Smooth muscle cell (in vitro differentiated cells): Measurements from ENCODE around the gene C20orf144. TPM values are rescaled to one million over a fixed set of nuclear protein-coding genes. Genes with fewer than 3 reads are reported as not detected.

ENCODE experiments used
- DNase-seq: peaks from one replicate; lab custom pipeline; 2025; ENCODE audit not compliant: unreplicated experiment; lab: John Stamatoyannopoulos, UW
- H2AFZ ChIP-seq: fragments of 200-600 bp; sonication (generic); 2 replicates; pipeline ENCODE4 v1.6.0; 2016; ENCODE audit warnings: antibody characterized with exemption, low read depth, mild to moderate bottlenecking
- H3F3A ChIP-seq: fragments of 200-600 bp; sonication (generic); 2 replicates; pipeline ENCODE4 v1.6.0; 2017; ENCODE audit warnings: antibody characterized with exemption, low read depth
- H3K27ac ChIP-seq: fragments of 200-600 bp; sonication (generic); 2 replicates; pipeline ENCODE4 v1.5.1; 2016; ENCODE audit warnings: low read depth, mild to moderate bottlenecking
- H3K27me3 ChIP-seq: fragments of 200-600 bp; sonication (generic); 2 replicates; pipeline ENCODE4 v1.6.1; 2016; ENCODE audit warnings: low read depth, mild to moderate bottlenecking
- H3K36me3 ChIP-seq: fragments of 200-600 bp; sonication (generic); 2 replicates; pipeline ENCODE4 v1.5.1; 2016; ENCODE audit warnings: low read depth
- H3K4me1 ChIP-seq: fragments of 200-600 bp; sonication (generic); 2 replicates; pipeline ENCODE4 v1.5.1; 2016; ENCODE audit warnings: low read depth
- H3K4me2 ChIP-seq: fragments of 200-600 bp; sonication (generic); 2 replicates; pipeline ENCODE4 v1.6.0; 2016; ENCODE audit warnings: mild to moderate bottlenecking
- H3K4me3 ChIP-seq: fragments of 200-600 bp; sonication (generic); 2 replicates; pipeline ENCODE4 v1.5.1; 2016; ENCODE audit warnings: mild to moderate bottlenecking
- H3K79me2 ChIP-seq: fragments of 200-600 bp; sonication (generic); 2 replicates; pipeline ENCODE4 v1.6.0; 2016; ENCODE audit warnings: low read depth, mild to moderate bottlenecking
- H3K9ac ChIP-seq: fragments of 200-600 bp; sonication (generic); 2 replicates; pipeline ENCODE4 v1.6.0; 2016; ENCODE audit warnings: low read depth
- H3K9me3 ChIP-seq: fragments of 200-600 bp; sonication (generic); replicated peaks from 2 replicates; pipeline ENCODE4 v1.5.1; 2016; ENCODE audit warnings: low read depth
- H4K20me1 ChIP-seq: fragments of 200-600 bp; sonication (generic); 2 replicates; pipeline ENCODE4 v1.6.0; 2016; ENCODE audit warnings: low read depth
- CTCF ChIP-seq: fragments of 200-600 bp; sonication (generic); IDR thresholded peaks from 2 replicates; pipeline ENCODE4 v1.5.1; 2017; ENCODE audit warnings: borderline replicate concordance, mild to moderate bottlenecking, antibody characterized with exemption; ENCODE audit not compliant: insufficient read depth, poor library complexity, severe bottlenecking
- WGBS: methylation state at CpG from one replicate; pipeline ENCODE4 v1.1.7; 2016; ENCODE audit warnings: low lambda C conversion rate; 5-methylcytosine and 5-hydroxymethylcytosine counted together
- polyA plus RNA-seq: library from polyadenylated mRNA; unstranded; fragments of >200 nt; fragmentation: Nextera tagmentation; extraction: Ambion mirVana; gene quantifications from 2 replicates; pipeline ENCODE4 v1.2.1, GENCODE V29; 2016
- total RNA-seq: library from RNA; depleted of rRNA; stranded (reverse); fragments of >200 nt; gene quantifications from 2 replicates; pipeline ENCODE4 v1.2.3, GENCODE V29; 2014

The C20orf144 gene
- total and polyA plus RNA-seq, 2 experiments from 2014 or later = 0.73 to 1.1 TPM

- H3K4me3 ChIP-seq = peak within 1 kb of the TSS; percentile 98
- peaks cover 13% of the 10 kb centered on the region for H3F3A ChIP-seq
- H3K36me3 ChIP-seq = no peaks in the 10 kb centered on the region
- TF ChIP-seq CTCF = no peak
- 5% methylated on average over 28 of the region's 73 CpGs for WGBS
- H2AFZ ChIP-seq = peak within 1 kb of the TSS; percentile 98
- peak; percentile 64 for DNase-seq
- H4K20me1 ChIP-seq = peaks cover 21% of the 10 kb centered on the region
- H3K9me3 ChIP-seq = no peaks in the 10 kb centered on the region
- H3K27ac ChIP-seq = peak within 1 kb of the TSS; percentile 52
- H3K4me1 ChIP-seq = peaks cover 26% of the 10 kb centered on the region
- peaks cover 19% of the 10 kb centered on the region for H3K79me2 ChIP-seq
- H3K27me3 ChIP-seq = no peaks in the 10 kb centered on the region
- peak within 1 kb of the TSS; percentile 87 for H3K9ac ChIP-seq
- peak within 1 kb of the TSS; percentile 100 for H3K4me2 ChIP-seq
Measured at GRCh38 chr20:33674294-33675135, 12.4 kb downstream of the C20orf144 start, which contains the start of gene NECAB3. Gene NECAB3 (minus strand): TSS chr20:33674428. CDS start chr20:33674352, 76 bp downstream.

- no peaks in the 10 kb centered on the region for H3K36me3 ChIP-seq
- DNase-seq = no peak
- H2AFZ ChIP-seq = peak overlapping the region; percentile 98
- peak overlapping the region; percentile 2 for H3K9ac ChIP-seq
- H3K27me3 ChIP-seq = no peaks in the 10 kb centered on the region
- peaks cover 26% of the 10 kb centered on the region for H3K4me1 ChIP-seq
- no peaks in the 10 kb centered on the region for H3K9me3 ChIP-seq
- H3K4me2 ChIP-seq = peak overlapping the region; percentile 100
- H3K4me3 ChIP-seq = peak overlapping the region; percentile 98
- H3K79me2 ChIP-seq = peaks cover 19% of the 10 kb centered on the region
- H4K20me1 ChIP-seq = peaks cover 21% of the 10 kb centered on the region
- no peak for TF ChIP-seq CTCF
- H3K27ac ChIP-seq = peak overlapping the region; percentile 35
- peaks cover 13% of the 10 kb centered on the region for H3F3A ChIP-seq
- 46% methylated on average over 16 of the region's 16 CpGs for WGBS
Measured at GRCh38 chr20:33675136-33675959, 13.2 kb downstream of the C20orf144 start.

GRCh38 chr20:33676121-33676520, 14.0 kb downstream of the C20orf144 start:
- Histone ChIP-seq H4K20me1 (peaks cover 16% of the 10 kb centered on the region), H3F3A (peaks cover 13% of the 10 kb centered on the region), H3K4me2 (no peak overlapping the region), H3K79me2 (peaks cover 19% of the 10 kb centered on the region), H3K36me3 (no peaks in the 10 kb centered on the region), H3K4me1 (peaks cover 26% of the 10 kb centered on the region), H3K27ac (no peak overlapping the region), H3K9me3 (no peaks in the 10 kb centered on the region), H3K9ac (no peak overlapping the region), H3K27me3 (no peaks in the 10 kb centered on the region), H2AFZ (no peak overlapping the region), H3K4me3 (no peak overlapping the region)
- DNase-seq = no peak
- no peak for TF ChIP-seq CTCF
- WGBS = 95% methylated on average over 11 of the region's 11 CpGs
